ENCODE data around the gene MESD.

Gene MESD

GRCh38 chr15:80989518-80990478 is at the start of gene MESD:
MESD (minus strand) TSS chr15:80989819; CDS start chr15:80989791, 28 bp downstream.
- DNase-seq (ENCODE audit: low read depth) = peak; percentile 96

GRCh38 chr15:81038975-81039607 is 49.5 kb upstream of the MESD start:
- DNase-seq (ENCODE audit: low read depth) = no peak

GRCh38 chr15:81037952-81038743 is 48.5 kb upstream of the MESD start:
- no peak for DNase-seq (ENCODE audit: low read depth)

DNA sequence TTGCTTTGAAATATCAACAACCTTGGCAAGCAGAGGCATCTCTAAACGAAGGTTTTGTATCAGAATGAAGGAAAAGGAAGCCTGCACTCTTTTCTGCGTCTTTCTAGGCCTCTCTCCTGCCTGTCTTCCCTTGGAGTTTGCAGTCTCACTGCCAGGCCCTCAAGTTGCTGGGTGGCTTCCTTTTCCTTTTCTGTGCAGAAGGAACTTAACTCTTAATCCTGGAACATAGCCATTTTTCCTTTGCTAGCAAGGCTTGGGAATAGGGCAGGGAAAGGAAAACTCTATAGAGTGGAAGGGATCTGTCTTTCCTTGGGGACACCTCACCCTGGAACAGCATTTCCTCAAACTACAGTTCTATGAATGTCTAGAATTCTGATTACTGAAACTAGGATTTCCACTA is 43.9 kb upstream of the MESD start:
- DNase-seq (ENCODE audit: low read depth) = no peak

DNA sequence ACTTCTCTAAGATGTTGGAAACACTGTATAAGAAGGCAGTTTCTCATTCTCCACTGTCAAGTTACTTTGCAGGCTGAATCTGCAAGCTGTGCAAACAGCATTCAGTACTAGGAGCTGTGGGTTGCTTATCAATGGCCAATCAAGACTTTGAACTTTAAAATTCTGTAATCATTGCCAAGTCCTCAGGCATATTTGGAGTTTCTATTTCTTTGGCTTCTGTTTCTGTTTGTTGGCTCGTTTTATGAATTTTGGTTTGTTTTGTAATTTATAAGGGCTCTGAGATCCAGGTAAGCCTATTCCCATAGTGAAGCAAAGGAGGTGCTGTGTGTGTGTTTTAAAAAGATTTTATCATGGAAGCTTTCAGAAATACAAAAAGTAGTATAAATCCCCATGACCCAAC is 43.2 kb upstream of the MESD start:
- no peak for DNase-seq (ENCODE audit: low read depth)

GRCh38 chr15:81032355-81032754 is 42.7 kb upstream of the MESD start:
- DNase-seq (ENCODE audit: low read depth) = no peak

- DNase-seq (ENCODE audit: low read depth) = no peak
Measured at GRCh38 chr15:81031203-81031602, 41.6 kb upstream of the MESD start.

- DNase-seq (ENCODE audit: low read depth) = no peak
Measured at GRCh38 chr15:81030301-81030750, 40.7 kb upstream of the MESD start.

- peak; percentile 54 for DNase-seq (ENCODE audit: low read depth)
Measured at GRCh38 chr15:81029414-81030300, 40.0 kb upstream of the MESD start.

GRCh38 chr15:81026836-81027599 is 37.4 kb upstream of the MESD start:
- no peak for DNase-seq (ENCODE audit: low read depth)

DNA sequence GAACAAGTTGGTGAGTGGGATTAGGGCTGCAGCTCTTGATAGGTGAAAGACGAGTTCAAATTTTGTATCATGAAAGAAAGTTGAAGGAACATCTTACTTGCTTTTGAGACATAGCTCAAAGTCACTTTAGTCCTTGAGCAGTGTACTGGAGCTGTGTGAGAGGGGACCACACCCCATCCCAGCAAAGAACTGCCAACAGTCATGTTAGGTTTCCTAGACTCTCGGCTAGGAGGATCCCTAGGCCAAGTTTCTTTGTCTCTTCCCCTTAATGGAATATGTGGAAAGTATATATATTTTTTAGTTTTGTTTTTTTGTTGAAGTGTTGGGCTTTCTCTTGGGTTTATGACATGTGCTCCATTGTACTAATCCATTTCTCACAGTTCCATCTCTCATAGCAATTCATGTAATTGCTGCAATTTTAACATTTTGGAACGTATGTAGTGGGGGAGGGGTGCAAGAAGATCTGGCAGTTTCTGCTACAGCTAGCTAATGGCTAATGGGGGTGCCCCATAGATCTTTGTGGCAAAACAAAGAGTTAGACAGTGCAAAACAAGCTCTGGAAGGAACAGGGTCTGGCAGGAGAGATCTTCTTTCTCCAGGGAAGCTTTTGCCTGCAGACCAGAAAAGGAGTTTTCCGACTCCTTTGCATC is 36.2 kb upstream of the MESD start:
- DNase-seq (ENCODE audit: low read depth) = no peak

DNA sequence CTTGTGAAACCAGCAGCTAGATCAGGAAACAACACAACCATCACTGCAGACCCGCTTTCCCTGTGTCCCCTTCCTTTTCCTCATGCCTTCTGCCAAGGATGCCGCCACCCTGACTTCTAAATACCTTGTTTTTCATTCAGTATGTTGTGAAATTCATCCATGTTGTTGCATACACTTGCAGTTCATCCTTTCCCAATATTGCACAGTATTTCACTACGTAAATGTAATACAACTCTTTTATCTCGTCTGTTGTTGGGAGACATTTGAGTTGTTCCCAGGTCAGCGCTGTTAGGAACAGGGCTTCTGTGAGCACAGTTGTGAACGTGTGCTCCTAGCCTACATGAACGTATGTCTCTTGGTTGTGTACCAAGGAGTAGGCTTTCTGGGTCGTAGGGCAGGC is 35.3 kb upstream of the MESD start:
- no peak for DNase-seq (ENCODE audit: low read depth)

DNA sequence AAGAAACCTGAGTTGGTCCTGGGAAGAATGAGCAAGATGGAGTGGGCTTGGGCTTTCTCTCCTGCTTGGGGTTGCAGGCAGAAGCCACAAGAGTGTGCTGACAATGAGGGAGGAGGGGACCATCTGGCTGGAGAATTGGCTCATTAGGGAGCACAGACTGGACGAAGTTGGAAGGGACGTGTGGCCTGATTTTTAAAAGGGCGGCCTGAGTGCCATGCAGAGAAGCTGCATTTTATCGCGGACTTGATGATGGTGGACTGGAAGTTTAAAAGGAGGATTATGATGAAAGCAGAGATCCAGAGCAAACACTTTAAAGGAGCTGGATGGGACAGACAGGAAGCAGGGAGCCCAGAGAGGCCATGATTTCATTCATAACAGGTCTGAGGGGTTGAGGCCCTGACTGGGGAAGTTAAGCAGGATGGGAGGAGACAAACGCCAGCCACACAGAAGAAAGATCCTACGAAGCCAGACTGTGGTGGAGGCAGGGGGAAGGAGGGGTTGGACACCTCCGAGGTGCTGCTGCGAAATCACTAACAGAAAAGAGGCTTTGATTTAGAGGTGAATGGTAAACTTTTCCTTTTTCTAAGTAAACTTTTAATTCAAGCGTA is 34.8 kb upstream of the MESD start:
- no peak for DNase-seq (ENCODE audit: low read depth)

- peak; percentile 62 for DNase-seq (ENCODE audit: low read depth)
Measured at GRCh38 chr15:81023483-81024264, 34.1 kb upstream of the MESD start.

DNA sequence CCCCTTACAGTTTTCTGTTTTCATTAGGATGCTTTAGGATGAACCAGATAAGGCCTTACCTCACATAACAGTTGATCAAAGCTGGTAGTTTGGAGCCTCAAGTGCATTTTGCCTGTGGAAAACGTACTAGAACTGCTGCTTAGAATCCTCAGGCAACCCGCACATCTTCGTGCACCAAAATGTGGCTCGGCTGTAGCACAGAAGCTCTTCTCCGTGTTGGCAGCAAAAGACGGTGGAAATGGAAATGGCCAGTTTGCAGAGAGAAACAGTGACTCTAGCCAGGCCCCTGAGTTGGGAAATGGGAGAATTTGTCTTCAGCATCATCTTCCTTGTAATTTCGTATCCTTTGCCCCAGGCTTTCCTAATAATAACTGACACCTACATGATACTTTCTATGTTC is 31.7 kb upstream of the MESD start:
- DNase-seq (ENCODE audit: low read depth) = no peak

- no peak for DNase-seq (ENCODE audit: low read depth)
Measured at GRCh38 chr15:81018197-81018596, 28.6 kb upstream of the MESD start.

DNA sequence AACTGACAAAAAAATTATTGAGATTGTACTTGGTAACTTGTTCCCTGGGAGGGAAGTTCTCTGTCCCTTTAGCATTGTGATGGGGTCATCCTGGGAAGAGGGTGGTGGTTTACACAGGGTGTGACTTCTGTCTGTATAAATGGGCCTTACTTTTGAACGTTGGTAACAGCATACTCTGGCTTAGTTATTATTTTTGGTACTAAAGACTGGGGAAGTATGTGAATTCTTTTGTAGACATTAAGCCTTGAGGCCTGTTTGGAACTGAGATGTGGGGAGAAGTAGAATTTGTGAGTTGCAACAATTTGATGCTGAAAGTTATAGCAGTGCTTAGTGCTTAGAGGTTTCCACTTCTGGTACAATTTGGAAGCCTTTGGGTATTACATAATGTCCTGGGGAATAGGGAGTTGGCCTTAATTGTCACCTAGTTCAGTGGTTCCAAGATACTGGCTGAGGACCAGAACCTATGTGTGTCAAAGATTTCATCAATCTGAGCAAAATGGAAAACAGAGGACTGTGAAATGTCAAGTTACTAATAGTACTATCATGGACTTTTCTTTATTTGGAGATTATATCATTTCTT is 27.0 kb upstream of the MESD start:
- DNase-seq (ENCODE audit: low read depth) = no peak
